T-cell (primary cell): ENCODE results near the gene CROCC. TPM values are rescaled to one million over a fixed set of nuclear protein-coding genes. Genes with fewer than 3 reads are reported as not detected.

ENCODE experiments used
- ATAC-seq, 4 experiments: fragments of 200-7000 bp in 3 of 4; fragments of 150-1000 bp in 1 of 4; cut with Tn5 transposase; replicated peaks in 1 of 4; 1 replicate in 3 of 4; 2 replicates in 1 of 4; pipeline ENCODE4 v1.10.0; 2021; ENCODE audit warnings: moderate library complexity in 3 of 4, mild to moderate bottlenecking in 2 of 4, moderate number of reproducible peaks in 1 of 4
- CTCF ChIA-PET, 2 donors: fragments of 300-600 bp; sonication (Branson Sonifier 250); formaldehyde crosslinking; loops; one replicate each; lab custom pipeline; 2022; ENCODE audit warnings: antibody characterized with exemption in 2 of 2; lab: Charles Lee
- POLR2A ChIA-PET, 2 donors: fragments of 300-600 bp; sonication (Branson Sonifier 250); formaldehyde crosslinking; loops; one replicate each; lab custom pipeline; 2022; ENCODE audit warnings: antibody characterized with exemption in 2 of 2; lab: Charles Lee
- DNase-seq, 35 experiments: peaks; one replicate each; pipeline versions ENCODE4 v3.0.0 to v3.0.0-alpha.2; 2013 to 2023
- H3K27ac ChIP-seq: one replicate; pipeline ENCODE4 v1.5.1; 2013; ENCODE audit warnings: low read length
- H3K27me3 ChIP-seq, 2 experiments: replicated peaks in 1 of 2; 1 replicate in 1 of 2; 2 replicates in 1 of 2; pipeline versions ENCODE4 v1.6.1 to v1.7.0; 2013; ENCODE audit warnings: low read length in 1 of 2, mixed read lengths in 1 of 2; ENCODE audit not compliant: control insufficient read depth in 2 of 2, insufficient read depth in 2 of 2; ENCODE audit errors: extremely low read depth in 1 of 2
- H3K36me3 ChIP-seq, 2 donors: 1 replicate in 1 of 2; 2 replicates in 1 of 2; pipeline versions ENCODE4 v1.6.1 to v1.7.0; 2013; ENCODE audit warnings: low read length in 1 of 2; ENCODE audit not compliant: control insufficient read depth in 2 of 2, insufficient read depth in 1 of 2; ENCODE audit errors: extremely low read depth in 1 of 2
- H3K4me1 ChIP-seq, 2 experiments: 1 replicate in 1 of 2; 2 replicates in 1 of 2; pipeline versions ENCODE4 v1.6.1 to v1.7.0; 2013; ENCODE audit warnings: low read length in 2 of 2, mixed read lengths in 1 of 2; ENCODE audit not compliant: insufficient read depth in 2 of 2, control insufficient read depth in 1 of 2; ENCODE audit errors: extremely low read depth in 1 of 2
- H3K4me3 ChIP-seq, 2 donors: 1 replicate in 1 of 2; 2 replicates in 1 of 2; pipeline versions ENCODE4 v1.5.1 to v1.7.0; 2013; ENCODE audit warnings: mild to moderate bottlenecking in 2 of 2, low read length in 1 of 2, moderate library complexity in 1 of 2; ENCODE audit not compliant: control insufficient read depth in 1 of 2; ENCODE audit errors: extremely low read depth in 1 of 2
- H3K9me3 ChIP-seq: 2 replicates; pipeline ENCODE4 v1.7.0; 2013
- H3K27ac Mint-ChIP-seq, 2 donors: one replicate each; pipeline ENCODE4 v1.8.0; 2020 to 2021; ENCODE audit warnings: mild to moderate bottlenecking in 2 of 2, mixed read lengths in 2 of 2
- H3K27me3 Mint-ChIP-seq, 2 donors: one replicate each; pipeline ENCODE4 v1.8.0; 2021 to 2022; ENCODE audit warnings: mixed read lengths in 2 of 2
- H3K36me3 Mint-ChIP-seq: one replicate; pipeline ENCODE4 v1.8.0; 2021; ENCODE audit warnings: mixed read lengths
- H3K4me1 Mint-ChIP-seq, 3 donors: one replicate each; pipeline ENCODE4 v1.8.0; 2020 to 2022; ENCODE audit warnings: mixed read lengths in 3 of 3, mild to moderate bottlenecking in 1 of 3
- H3K4me3 Mint-ChIP-seq, 3 donors: one replicate each; pipeline ENCODE4 v1.8.0; 2020 to 2022; ENCODE audit warnings: mild to moderate bottlenecking in 3 of 3, mixed read lengths in 3 of 3, moderate library complexity in 3 of 3
- H3K9me3 Mint-ChIP-seq, 3 donors: one replicate each; pipeline ENCODE4 v1.8.0; 2020 to 2022; ENCODE audit warnings: mixed read lengths in 3 of 3
- WGBS: methylation state at CpG from one replicate; pipeline ENCODE4 v1.1.5; 2013; ENCODE audit warnings: missing lambda C conversion rate; ENCODE audit not compliant: insufficient coverage; 5-methylcytosine and 5-hydroxymethylcytosine counted together
- total RNA-seq, 35 experiments: library from RNA in 6 of 35; stranded (reverse) in 6 of 35; fragments of 120-200 nt in 1 of 35; gene quantifications; one replicate each; pipeline versions ENCODE4 v1.2.1 to v1.2.4 and lab custom pipeline; 2013 to 2026

The CROCC gene
- total RNA-seq, 5 donors from 2014 or later (not counting 1 experiment from before 2014, with no cell fraction given), result 59.3 to 104 (median 86.4) TPM

GRCh38 chr1:16989676-16990391, 68.1 kb downstream of the CROCC start:
- Mint-ChIP-seq H3K4me3 (no peak overlapping the region), H3K36me3 (peaks cover 21% of the 10 kb centered on the region), H3K4me1 (no peaks in the 10 kb centered on the region), H3K27ac (no peak overlapping the region), H3K27me3 (no peaks in the 10 kb centered on the region), H3K9me3 (no peaks in the 10 kb centered on the region)
- Histone ChIP-seq H3K36me3 (peaks cover 22 to 46% of the 10 kb centered on the region in 2 donors), H3K9me3 (no peaks in the 10 kb centered on the region), H3K27me3 (no peaks in the 10 kb centered on the region), H3K27ac (no peak overlapping the region), H3K4me1 (no peaks in the 10 kb centered on the region), H3K4me3 (no peak overlapping the region)
- no peak for DNase-seq
- WGBS, result 95% methylated on average over 18 of the region's 22 CpGs
- ATAC-seq, result no peak
- POLR2A ChIA-PET, result no interaction called here
- CTCF ChIA-PET, result no interaction called here

- Histone ChIP-seq H3K4me3 (no peak overlapping the region), H3K36me3 (peaks cover 29 to 43% of the 10 kb centered on the region in 2 donors), H3K27ac (no peak overlapping the region), H3K27me3 (no peaks in the 10 kb centered on the region), H3K9me3 (no peaks in the 10 kb centered on the region), H3K4me1 (no peaks in the 10 kb centered on the region)
- no peaks in the 10 kb centered on the region for H3K4me1 Mint-ChIP-seq
- no peaks in the 10 kb centered on the region for H3K27me3 Mint-ChIP-seq
- DNase-seq (no peak), ATAC-seq (no peak)
- H3K9me3 Mint-ChIP-seq, result no peaks in the 10 kb centered on the region
- 98% methylated on average over 9 of the region's 12 CpGs for WGBS
- CTCF ChIA-PET, result no interaction called here
- H3K27ac Mint-ChIP-seq, result no peak overlapping the region
- peaks cover 21% of the 10 kb centered on the region for H3K36me3 Mint-ChIP-seq
- no peak overlapping the region for H3K4me3 Mint-ChIP-seq
- POLR2A ChIA-PET, result no interaction called here
Measured at GRCh38 chr1:16991571-16991970, 69.8 kb downstream of the CROCC start.

- no peak overlapping the region for H3K4me3 Mint-ChIP-seq
- no peak for ATAC-seq
- no peak overlapping the region for H3K27ac Mint-ChIP-seq
- H3K27me3 Mint-ChIP-seq, result no peaks in the 10 kb centered on the region
- H3K4me1 ChIP-seq, result no peaks in the 10 kb centered on the region
- no peak overlapping the region for H3K4me3 ChIP-seq
- POLR2A ChIA-PET, result no interaction called here
- DNase-seq, result no peak
- CTCF ChIA-PET, result no interaction called here
- H3K36me3 ChIP-seq, result peaks cover 28 to 38% of the 10 kb centered on the region in 2 donors
- no peaks in the 10 kb centered on the region for H3K9me3 ChIP-seq
- H3K36me3 Mint-ChIP-seq, result peaks cover 21% of the 10 kb centered on the region
- H3K9me3 Mint-ChIP-seq, result no peaks in the 10 kb centered on the region
- 95% methylated on average over 4 of the region's 12 CpGs for WGBS
- no peaks in the 10 kb centered on the region for H3K27me3 ChIP-seq
- no peak overlapping the region for H3K27ac ChIP-seq
- H3K4me1 Mint-ChIP-seq, result no peaks in the 10 kb centered on the region
Measured at GRCh38 chr1:16992102-16992501, 70.4 kb downstream of the CROCC start.

GRCh38 chr1:16992675-16993074, 70.9 kb downstream of the CROCC start:
- Histone ChIP-seq H3K27ac (no peak overlapping the region), H3K36me3 (peaks cover 26 to 33% of the 10 kb centered on the region in 2 donors), H3K4me3 (no peak overlapping the region), H3K9me3 (no peaks in the 10 kb centered on the region), H3K4me1 (no peaks in the 10 kb centered on the region), H3K27me3 (no peaks in the 10 kb centered on the region)
- CTCF ChIA-PET, result no interaction called here
- POLR2A ChIA-PET, result no interaction called here
- DNase-seq, result no peak
- H3K4me1 Mint-ChIP-seq, result no peaks in the 10 kb centered on the region
- peaks cover 21% of the 10 kb centered on the region for H3K36me3 Mint-ChIP-seq
- H3K27ac Mint-ChIP-seq, result no peak overlapping the region
- WGBS, result 97% methylated on average over 6 of the region's 9 CpGs
- H3K27me3 Mint-ChIP-seq, result no peaks in the 10 kb centered on the region
- H3K4me3 Mint-ChIP-seq, result no peak overlapping the region
- no peak for ATAC-seq
- H3K9me3 Mint-ChIP-seq, result no peaks in the 10 kb centered on the region

- H3K27me3 ChIP-seq, result no peaks in the 10 kb centered on the region
- H3K4me3 ChIP-seq, result no peak overlapping the region
- no peaks in the 10 kb centered on the region for H3K27me3 Mint-ChIP-seq
- no peaks in the 10 kb centered on the region for H3K9me3 Mint-ChIP-seq
- no peak overlapping the region for H3K27ac Mint-ChIP-seq
- H3K4me1 ChIP-seq, result no peaks in the 10 kb centered on the region
- no peak for DNase-seq
- no peak overlapping the region for H3K27ac ChIP-seq
- H3K9me3 ChIP-seq, result no peaks in the 10 kb centered on the region
- peaks cover 27% of the 10 kb centered on the region in 2 donors for H3K36me3 ChIP-seq
- H3K4me1 Mint-ChIP-seq, result no peaks in the 10 kb centered on the region
- H3K36me3 Mint-ChIP-seq, result peaks cover 22% of the 10 kb centered on the region
- POLR2A ChIA-PET, result no interaction called here
- CTCF ChIA-PET, result no interaction called here
- 96% methylated on average over 5 of the region's 15 CpGs for WGBS
- no peak overlapping the region for H3K4me3 Mint-ChIP-seq
- ATAC-seq, result no peak
Measured at GRCh38 chr1:16993521-16994038, 71.8 kb downstream of the CROCC start.

- no peaks in the 10 kb centered on the region for H3K4me1 ChIP-seq
- H3K4me3 ChIP-seq, result no peak overlapping the region
- Mint-ChIP-seq H3K4me1 (no peaks in the 10 kb centered on the region), H3K4me3 (no peak overlapping the region), H3K27me3 (no peaks in the 10 kb centered on the region), H3K27ac (no peak overlapping the region), H3K36me3 (peaks cover 28% of the 10 kb centered on the region), H3K9me3 (no peaks in the 10 kb centered on the region)
- H3K9me3 ChIP-seq, result no peaks in the 10 kb centered on the region
- H3K27ac ChIP-seq, result no peak overlapping the region
- ChIA-PET POLR2A (interaction anchor here in 1 of 2 donors (0.6 kb wide), 1 partner anchor 12 kb away, joined by 16 read pairs; no protein-coding TSS in a partner anchor), CTCF (no interaction called here)
- DNase-seq, result no peak
- 92% methylated on average over 8 of the region's 14 CpGs for WGBS
- peaks cover 16 to 32% of the 10 kb centered on the region in 2 donors for H3K36me3 ChIP-seq
- no peak for ATAC-seq
- H3K27me3 ChIP-seq, result no peaks in the 10 kb centered on the region
Measured at GRCh38 chr1:16996845-16997244, 75.1 kb downstream of the CROCC start.
